Neural progenitor cell (in vitro differentiated cells): ENCODE results near the gene DDO. TPM values are rescaled to one million over a fixed set of nuclear protein-coding genes. Genes with fewer than 3 reads are reported as not detected.

Experiments used
- DNase-seq: peaks from one replicate; pipeline ENCODE4 v3.0.0-alpha.2; 2016; ENCODE audit warnings: low spot score
- H2AFZ ChIP-seq: fragments of 200-600 bp; sonication (generic); replicated peaks from 2 replicates; pipeline ENCODE4 v1.6.1; 2016; ENCODE audit warnings: antibody characterized with exemption
- H3F3A ChIP-seq: fragments of 200-600 bp; sonication (generic); 2 replicates; pipeline ENCODE4 v1.6.1; 2016; ENCODE audit warnings: antibody characterized with exemption, low read depth
- H3K27ac ChIP-seq: fragments of 200-600 bp; sonication (generic); 2 replicates; pipeline ENCODE4 v1.5.1; 2016; ENCODE audit warnings: mild to moderate bottlenecking
- H3K27me3 ChIP-seq: fragments of 200-600 bp; sonication (generic); 2 replicates; pipeline ENCODE4 v1.6.1; 2016; ENCODE audit warnings: mild to moderate bottlenecking, moderate library complexity
- H3K36me3 ChIP-seq: fragments of 200-600 bp; sonication (generic); 2 replicates; pipeline ENCODE4 v1.5.1; 2016
- H3K4me1 ChIP-seq: fragments of 200-600 bp; sonication (generic); 2 replicates; pipeline ENCODE4 v1.6.1; 2016; ENCODE audit warnings: mixed run types
- H3K4me2 ChIP-seq: fragments of 200-600 bp; sonication (generic); 2 replicates; pipeline ENCODE4 v1.6.1; 2016
- H3K4me3 ChIP-seq: fragments of 200-600 bp; sonication (generic); 2 replicates; pipeline ENCODE4 v1.5.1; 2016
- H3K79me2 ChIP-seq: fragments of 200-600 bp; sonication (generic); 2 replicates; pipeline ENCODE4 v1.6.1; 2016; ENCODE audit warnings: low read depth
- H3K9ac ChIP-seq: fragments of 200-600 bp; sonication (generic); 2 replicates; pipeline ENCODE4 v1.6.1; 2016
- H3K9me3 ChIP-seq: fragments of 200-600 bp; sonication (generic); 2 replicates; pipeline ENCODE4 v1.5.1; 2016; ENCODE audit warnings: low read depth
- H4K20me1 ChIP-seq: fragments of 200-600 bp; sonication (generic); 2 replicates; pipeline ENCODE4 v1.6.1; 2016; ENCODE audit warnings: low read depth
- H3K27ac Mint-ChIP-seq: 3 replicates; pipeline ENCODE4 v1.8.0; 2021; ENCODE audit warnings: mixed read lengths
- H3K27me3 Mint-ChIP-seq: 2 replicates; pipeline ENCODE4 v1.8.0; 2022; ENCODE audit warnings: low read depth, mild to moderate bottlenecking, inconsistent platforms, moderate library complexity, mixed read lengths; ENCODE audit not compliant: insufficient read depth
- H3K36me3 Mint-ChIP-seq: 3 replicates; pipeline ENCODE4 v1.8.0; 2021; ENCODE audit warnings: mixed read lengths
- H3K4me1 Mint-ChIP-seq: 3 replicates; pipeline ENCODE4 v1.8.0; 2021; ENCODE audit warnings: mixed read lengths
- H3K4me3 Mint-ChIP-seq: 3 replicates; pipeline ENCODE4 v1.8.0; 2021; ENCODE audit warnings: mild to moderate bottlenecking, moderate library complexity, mixed read lengths
- H3K9me3 Mint-ChIP-seq: 3 replicates; pipeline ENCODE4 v1.8.0; 2020; ENCODE audit warnings: mixed read lengths
- CTCF ChIP-seq: fragments of 200-600 bp; sonication (generic); IDR thresholded peaks from 2 replicates; pipeline ENCODE4 v1.5.1; 2017; ENCODE audit warnings: antibody characterized with exemption, mild to moderate bottlenecking
- EZH2 ChIP-seq: fragments of 200-600 bp; sonication (generic); IDR thresholded peaks from 2 replicates; pipeline ENCODE4 v1.6.1; 2017; ENCODE audit warnings: antibody characterized with exemption, mild to moderate bottlenecking, moderate library complexity
- EZH2phosphoT487 ChIP-seq: fragments of 200-600 bp; sonication (generic); IDR thresholded peaks from 2 replicates; pipeline ENCODE4 v1.6.1; 2017; ENCODE audit warnings: antibody characterized with exemption
- total RNA-seq: library from RNA; depleted of rRNA; stranded (reverse); fragments of >200 nt; gene quantifications from 2 replicates; pipeline ENCODE4 v1.2.3, GENCODE V29; 2015; ENCODE audit warnings: low replicate concordance

The DDO gene
- total RNA-seq, 1 donor from 2014 or later = not detected

- Histone ChIP-seq H3K9me3 (no peaks in the 10 kb centered on the region), H3K27me3 (no peaks in the 10 kb centered on the region), H3K27ac (no peak overlapping the region), H3K36me3 (no peaks in the 10 kb centered on the region), H3K4me2 (no peak overlapping the region), H2AFZ (no peak overlapping the region), H3K4me1 (no peaks in the 10 kb centered on the region), H3F3A (no peaks in the 10 kb centered on the region), H3K9ac (no peak overlapping the region), H4K20me1 (no peaks in the 10 kb centered on the region), H3K4me3 (no peak overlapping the region), H3K79me2 (no peaks in the 10 kb centered on the region)
- H3K36me3 Mint-ChIP-seq = no peaks in the 10 kb centered on the region
- no peak overlapping the region for H3K27ac Mint-ChIP-seq
- no peak for DNase-seq
- peaks cover 4% of the 10 kb centered on the region for H3K9me3 Mint-ChIP-seq
- no peak overlapping the region for H3K4me3 Mint-ChIP-seq
- H3K4me1 Mint-ChIP-seq = peaks cover 3% of the 10 kb centered on the region
- H3K27me3 Mint-ChIP-seq = no peaks in the 10 kb centered on the region
- TF ChIP-seq CTCF (no peak), EZH2 (no peak), EZH2phosphoT487 (no peak)
These were observed 6.5 kb upstream of the DDO start for GRCh38 chr6:110421749-110422443.

GRCh38 chr6:110419028-110419739 is 3.8 kb upstream of the DDO start:
- no peaks in the 10 kb centered on the region for H3K79me2 ChIP-seq
- no peak for DNase-seq
- H3K27me3 Mint-ChIP-seq = peaks cover 3% of the 10 kb centered on the region
- no peaks in the 10 kb centered on the region for H3K9me3 ChIP-seq
- H3K4me2 ChIP-seq = no peak overlapping the region
- no peak overlapping the region for H3K27ac Mint-ChIP-seq
- TF ChIP-seq EZH2 (no peak), EZH2phosphoT487 (no peak), CTCF (no peak)
- H3K9me3 Mint-ChIP-seq = peaks cover 9% of the 10 kb centered on the region
- no peaks in the 10 kb centered on the region for H4K20me1 ChIP-seq
- no peak overlapping the region for H3K27ac ChIP-seq
- no peak overlapping the region for H3K9ac ChIP-seq
- H2AFZ ChIP-seq = no peak overlapping the region
- H3K4me3 ChIP-seq = no peak overlapping the region
- H3K4me3 Mint-ChIP-seq = no peak overlapping the region
- no peaks in the 10 kb centered on the region for H3K4me1 ChIP-seq
- no peaks in the 10 kb centered on the region for H3K36me3 Mint-ChIP-seq
- H3F3A ChIP-seq = no peaks in the 10 kb centered on the region
- no peaks in the 10 kb centered on the region for H3K27me3 ChIP-seq
- H3K36me3 ChIP-seq = no peaks in the 10 kb centered on the region
- H3K4me1 Mint-ChIP-seq = no peaks in the 10 kb centered on the region

- H3K4me3 Mint-ChIP-seq = no peak overlapping the region
- peaks cover 4% of the 10 kb centered on the region for H3K27me3 Mint-ChIP-seq
- no peaks in the 10 kb centered on the region for H3K27me3 ChIP-seq
- no peaks in the 10 kb centered on the region for H3K79me2 ChIP-seq
- no peak overlapping the region for H2AFZ ChIP-seq
- H4K20me1 ChIP-seq = no peaks in the 10 kb centered on the region
- peaks cover 9% of the 10 kb centered on the region for H3K9me3 Mint-ChIP-seq
- TF ChIP-seq EZH2phosphoT487 = no peak
- no peak for TF ChIP-seq CTCF
- no peak for TF ChIP-seq EZH2
- no peaks in the 10 kb centered on the region for H3K36me3 ChIP-seq
- no peak overlapping the region for H3K27ac ChIP-seq
- no peaks in the 10 kb centered on the region for H3K4me1 Mint-ChIP-seq
- no peaks in the 10 kb centered on the region for H3K9me3 ChIP-seq
- no peak overlapping the region for H3K9ac ChIP-seq
- no peaks in the 10 kb centered on the region for H3K4me1 ChIP-seq
- H3K4me3 ChIP-seq = no peak overlapping the region
- DNase-seq = no peak
- H3K27ac Mint-ChIP-seq = no peak overlapping the region
- no peaks in the 10 kb centered on the region for H3K36me3 Mint-ChIP-seq
- no peaks in the 10 kb centered on the region for H3F3A ChIP-seq
- no peak overlapping the region for H3K4me2 ChIP-seq
These were observed 3.2 kb upstream of the DDO start for GRCh38 chr6:110418594-110418993.
